ENCODE results near the gene KCNA1.
"Not testable (repeated sequence)": the region's sequence is repeated elsewhere in the genome, so short reads cannot be mapped to it uniquely, and the experiment has no call there.

KCNA1 gene

DNA sequence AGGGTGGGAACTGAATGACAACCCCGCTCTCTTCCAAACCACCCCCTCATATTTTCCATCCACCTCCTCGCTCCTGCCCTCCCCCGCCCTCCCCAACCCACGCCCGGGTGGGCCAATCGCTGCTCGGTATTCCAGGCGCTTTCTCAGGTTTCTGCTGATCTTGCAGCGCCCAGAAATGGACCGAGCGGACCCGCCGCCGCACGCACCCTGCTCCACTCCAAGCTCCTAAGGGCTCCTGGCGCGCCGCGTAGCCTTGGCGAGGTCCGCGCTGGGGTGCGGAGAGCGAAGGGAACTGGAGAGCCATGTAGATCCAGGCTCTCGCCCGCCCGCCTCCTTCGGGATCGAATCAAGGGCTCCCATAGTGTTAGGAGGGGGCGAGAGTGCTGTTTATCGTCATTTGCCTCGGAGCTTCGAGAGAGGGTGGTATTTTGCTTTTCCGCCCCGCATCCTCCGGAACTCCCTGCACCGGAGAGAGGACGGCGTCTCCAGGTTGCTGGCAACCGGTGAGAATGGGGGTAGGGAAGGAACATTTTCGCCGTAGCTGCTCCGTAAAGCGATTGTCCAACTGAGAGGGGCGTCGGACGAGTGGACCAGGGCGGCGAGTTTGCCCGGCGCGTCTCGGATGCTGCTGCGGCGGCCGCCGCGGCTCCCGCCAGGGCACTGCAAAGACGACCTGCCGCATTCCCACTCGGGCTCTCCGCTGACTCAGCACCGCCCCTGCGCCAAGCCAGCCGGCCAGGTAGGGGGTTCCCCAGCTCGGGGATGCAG, at the start of gene KCNA1:
Gene KCNA1 (plus strand): TSS at position 172 of the 768 bp plus-strand sequence. CDS start 1,474 bp downstream, outside the sequence.
- H3K4me3 ChIP-seq (ENCODE audit: low read depth, low read length) = peak within 1 kb of the TSS; percentile 56

DNA sequence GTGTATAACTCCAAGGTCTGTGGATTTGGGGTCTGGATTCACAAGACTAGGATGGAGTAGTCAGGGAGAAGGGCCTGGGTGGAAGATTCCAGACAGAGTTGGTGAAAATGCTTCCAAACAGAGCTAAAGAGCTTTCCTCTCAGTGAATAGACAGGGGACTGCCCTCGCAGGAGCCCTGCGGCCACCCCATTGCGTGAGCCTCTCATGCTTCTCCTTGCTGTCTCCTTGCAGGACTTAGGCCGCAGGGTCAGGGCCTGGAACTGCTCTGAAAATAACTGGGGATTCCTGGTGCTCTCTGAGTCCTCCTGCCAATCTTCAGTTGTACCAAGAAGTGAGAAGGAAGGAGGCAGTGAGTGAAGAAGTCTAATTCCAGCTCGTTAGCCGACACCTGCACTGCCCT, 49.0 kb upstream of the KCNA1 start:
- H3K4me3 ChIP-seq (ENCODE audit: low read depth, low read length) = no peak overlapping the region

DNA sequence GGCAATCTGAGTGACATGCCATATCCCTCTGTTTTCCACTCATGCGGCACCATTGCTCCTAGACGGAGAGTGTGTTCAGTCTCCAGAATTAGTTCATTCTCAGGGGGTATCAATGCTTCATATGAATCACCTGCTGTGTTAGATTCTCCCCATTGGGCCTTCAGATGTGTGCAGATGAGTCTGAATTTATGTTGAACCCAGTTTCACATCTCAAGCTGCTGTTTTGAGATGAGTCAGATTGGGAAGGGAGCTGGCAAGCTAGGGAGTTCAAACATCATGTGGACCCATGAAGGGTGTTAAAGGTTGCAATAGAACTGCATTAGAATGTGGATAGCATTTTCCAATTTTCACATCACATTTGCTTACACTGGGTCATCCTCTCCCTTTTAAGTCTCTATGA, 46.9 kb upstream of the KCNA1 start:
- H3K4me3 ChIP-seq (ENCODE audit: low read depth, low read length) = no peak overlapping the region

DNA sequence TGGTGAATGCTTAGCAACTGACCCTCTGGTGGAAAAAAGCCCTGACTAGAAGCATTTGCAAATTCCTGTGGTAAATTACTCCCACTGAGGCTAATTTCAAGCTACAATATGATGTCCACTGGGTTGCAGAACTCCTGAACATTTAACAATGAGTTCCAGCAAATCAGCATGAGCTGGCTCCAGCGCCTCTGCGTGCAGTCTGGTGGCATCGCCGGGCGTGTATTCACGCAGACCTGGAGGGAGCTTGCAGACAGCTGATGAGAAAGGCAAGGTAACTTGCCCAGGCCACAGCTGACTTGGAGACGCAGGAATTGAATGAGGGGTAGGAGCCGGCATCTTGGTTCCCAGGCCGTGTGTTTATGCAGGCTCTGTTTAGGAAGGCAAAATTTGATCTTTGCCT, 45.1 kb upstream of the KCNA1 start:
- no peak overlapping the region for H3K4me3 ChIP-seq (ENCODE audit: low read depth, low read length)

DNA sequence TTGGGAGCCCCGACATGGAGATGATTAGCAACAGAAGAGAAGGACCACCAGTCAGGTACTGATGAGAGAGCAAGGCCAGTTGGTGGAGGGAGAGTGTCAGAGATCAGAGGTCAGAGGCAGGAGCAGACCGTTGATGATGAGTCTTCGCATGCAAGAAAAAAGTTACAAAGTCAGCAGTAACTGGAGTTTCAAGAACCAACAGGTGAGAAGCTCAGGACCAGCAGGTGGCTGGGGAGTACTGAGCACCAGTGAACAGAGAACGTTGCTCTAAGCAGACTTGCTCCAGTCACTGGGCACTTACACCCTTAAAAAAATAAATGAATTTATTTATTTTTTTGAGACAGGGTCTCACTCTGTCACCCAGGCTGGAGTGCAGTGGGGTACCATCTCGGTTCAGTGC, 44.5 kb upstream of the KCNA1 start:
- H3K4me3 ChIP-seq (ENCODE audit: low read depth, low read length) = no peak overlapping the region

DNA sequence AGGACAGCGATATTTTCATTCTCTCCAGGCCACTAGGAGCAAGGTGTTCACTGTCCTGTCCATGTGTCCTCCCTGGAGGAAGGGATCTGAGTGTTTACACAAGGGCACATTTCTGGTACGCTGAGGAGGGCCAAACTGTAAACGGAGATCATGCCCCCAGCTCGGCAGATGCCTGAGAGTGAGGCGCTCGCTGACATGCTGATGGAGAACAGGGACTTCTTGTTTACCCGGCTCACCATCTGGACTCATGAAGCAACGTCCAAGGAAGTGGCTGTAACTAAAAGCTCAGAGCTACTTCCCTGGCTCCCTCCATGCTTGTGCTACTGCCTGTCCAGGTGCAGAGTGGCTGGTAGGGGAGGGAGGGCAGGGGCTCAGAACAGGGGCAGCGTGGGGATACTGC, 43.4 kb upstream of the KCNA1 start:
- H3K4me3 ChIP-seq (ENCODE audit: low read depth, low read length) = no peak overlapping the region

DNA sequence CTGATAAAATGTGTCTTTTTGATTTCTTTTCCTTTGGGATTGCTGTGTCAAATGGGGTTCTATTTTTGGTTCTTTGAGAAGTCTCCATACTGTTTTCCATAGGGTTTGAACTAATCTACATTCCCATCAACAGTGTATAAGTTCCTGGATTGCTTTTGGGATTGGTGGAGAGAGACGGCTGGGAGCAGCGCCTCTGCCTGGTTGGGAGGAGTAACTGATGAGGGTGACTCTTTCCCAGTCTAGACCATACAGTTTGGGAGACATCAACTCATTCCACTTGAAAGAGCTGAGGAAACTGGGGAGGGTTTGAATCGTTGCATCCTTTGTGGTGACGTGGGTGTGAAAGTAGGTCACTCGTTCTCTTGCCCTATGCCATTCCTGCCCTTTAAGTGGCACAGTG, 42.3 kb upstream of the KCNA1 start:
- no peak overlapping the region for H3K4me3 ChIP-seq (ENCODE audit: low read depth, low read length)

DNA sequence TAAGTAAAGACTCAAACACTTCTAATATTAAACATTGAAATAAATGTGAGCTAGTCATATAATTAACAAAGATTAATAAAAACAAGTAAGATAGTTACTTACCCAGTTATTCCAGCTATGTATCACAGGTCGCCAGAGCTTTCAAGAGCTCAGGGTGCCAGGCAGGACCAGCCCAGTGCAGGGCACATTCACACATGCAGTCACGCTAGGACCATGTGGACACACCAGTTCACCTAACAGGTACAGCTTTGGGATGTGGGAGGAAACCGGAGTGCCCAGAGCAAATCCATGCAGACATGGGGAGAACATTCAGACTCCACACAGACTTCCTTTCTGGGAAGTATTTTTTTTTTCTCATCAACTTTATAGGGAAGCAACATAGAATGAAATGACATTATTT, 39.3 kb upstream of the KCNA1 start:
- H3K4me3 ChIP-seq (ENCODE audit: low read depth, low read length) = no peak overlapping the region

DNA sequence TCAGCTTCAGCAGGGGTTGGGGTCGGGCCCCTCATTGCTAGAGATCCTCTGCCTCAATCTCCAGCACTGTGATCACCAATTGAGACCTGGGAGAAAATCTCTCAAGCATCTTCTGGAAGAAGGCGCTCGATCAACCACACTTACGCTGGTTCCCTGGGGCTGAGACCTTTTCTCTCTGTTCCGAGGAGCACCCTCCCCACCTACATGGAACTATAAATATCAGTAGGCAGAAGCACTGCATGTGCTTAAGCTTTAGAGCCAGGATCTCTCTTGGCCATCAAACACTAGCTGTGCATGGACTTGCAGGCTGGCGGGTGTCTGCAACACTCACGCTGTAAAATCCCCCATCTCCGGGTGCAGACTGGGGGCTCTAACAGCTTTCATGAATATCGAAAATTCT, 38.2 kb upstream of the KCNA1 start:
- no peak overlapping the region for H3K4me3 ChIP-seq (ENCODE audit: low read depth, low read length)

DNA sequence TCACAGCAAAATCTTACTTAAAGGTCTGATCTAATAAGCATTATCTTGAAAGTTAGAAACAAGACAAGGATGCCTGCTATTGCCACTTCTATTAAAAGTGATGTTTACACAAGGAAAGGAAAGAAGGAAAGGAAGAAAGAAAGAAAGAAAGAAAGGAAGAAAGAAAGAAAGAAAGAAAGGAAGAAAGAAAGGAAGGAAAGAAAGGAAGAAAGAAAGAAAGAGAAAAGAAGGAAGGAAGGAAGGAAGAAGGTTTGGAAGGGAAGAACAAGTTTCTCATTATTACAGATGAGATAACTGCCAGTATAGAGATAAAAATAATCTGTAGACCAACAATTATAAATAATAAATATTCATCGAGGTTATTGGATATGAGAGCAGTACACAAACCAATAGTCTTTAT, 35.8 kb upstream of the KCNA1 start:
- H3K4me3 ChIP-seq (ENCODE audit: low read depth, low read length) = no peak overlapping the region

DNA sequence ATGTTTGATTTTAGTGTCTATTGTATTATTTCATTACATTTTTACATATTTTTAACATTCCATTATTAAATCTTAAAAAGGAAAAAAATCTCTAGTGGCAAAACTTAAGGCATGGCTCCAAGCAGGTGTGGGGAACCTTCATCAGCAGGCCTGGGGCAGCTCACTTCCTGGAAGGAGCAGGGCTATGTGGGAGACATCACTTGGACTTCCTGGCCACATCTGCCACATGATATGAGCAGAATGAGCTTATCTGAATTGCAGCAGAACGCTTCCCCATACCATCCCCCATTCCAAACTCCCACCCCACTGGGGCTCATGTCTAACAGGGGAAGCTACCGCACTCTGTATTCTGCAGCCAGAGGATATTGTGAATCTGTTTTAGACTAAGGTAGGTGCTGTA, 35.0 kb upstream of the KCNA1 start:
- H3K4me3 ChIP-seq (ENCODE audit: low read depth, low read length) = no peak overlapping the region

DNA sequence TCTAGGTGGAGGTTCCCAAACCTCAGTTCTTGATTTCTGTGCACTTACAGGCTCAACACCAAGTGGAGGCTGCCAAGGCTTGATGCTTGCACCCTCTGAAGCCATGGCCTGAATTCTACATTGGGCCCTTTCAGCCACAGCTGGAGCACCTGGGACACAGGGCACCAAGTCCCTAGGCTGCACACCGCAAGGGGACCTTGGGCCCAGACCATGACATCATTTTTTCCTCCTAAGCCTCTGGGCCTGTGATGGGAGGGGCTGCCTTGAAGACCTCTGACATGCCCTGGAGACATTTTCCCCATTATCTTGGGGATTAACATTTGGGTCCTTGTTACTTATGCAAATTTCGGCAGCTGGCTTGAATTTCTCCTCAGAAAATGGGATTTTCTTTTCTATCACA, 30.2 kb upstream of the KCNA1 start:
- H3K4me3 ChIP-seq (ENCODE audit: low read depth, low read length) = not testable (repeated sequence)

DNA sequence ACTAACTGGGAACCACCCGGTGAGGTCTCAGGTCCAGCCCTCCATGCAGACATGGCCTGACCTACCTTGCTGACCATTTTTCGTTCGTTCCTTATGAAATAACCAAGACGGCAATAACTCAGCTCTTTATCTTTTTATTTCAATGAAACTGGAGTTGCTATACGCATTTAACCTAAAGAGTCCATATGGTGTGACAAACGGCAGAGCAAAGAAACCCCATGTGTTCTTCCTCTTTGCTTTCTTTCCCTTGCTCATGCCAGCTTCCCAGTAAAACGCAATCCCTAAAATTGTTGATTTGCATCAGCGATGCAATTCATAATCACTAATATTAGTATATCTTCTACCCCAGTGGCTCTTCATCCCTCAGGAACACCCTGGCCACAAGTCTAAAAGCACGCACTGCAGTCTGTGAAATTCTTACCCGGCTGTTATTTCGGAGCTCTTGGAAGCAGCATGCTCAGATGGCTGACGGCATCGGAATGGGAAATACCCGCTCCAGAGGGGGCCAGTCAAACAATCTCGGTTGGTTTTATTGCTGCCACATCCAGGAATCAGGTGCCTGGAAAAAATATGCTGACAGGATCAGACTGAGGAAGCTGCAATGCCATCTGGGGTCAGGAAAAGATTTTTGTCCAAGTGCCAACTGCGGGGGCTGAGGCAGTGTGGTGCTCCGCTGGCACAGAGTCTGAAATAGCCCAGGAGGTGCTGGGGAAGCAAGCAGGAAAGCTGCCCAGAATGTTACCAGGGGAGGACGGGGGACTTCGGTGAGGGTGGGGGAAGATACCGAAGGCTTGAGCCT, 28.2 kb upstream of the KCNA1 start:
- H3K4me3 ChIP-seq (ENCODE audit: low read depth, low read length) = no peak overlapping the region

DNA sequence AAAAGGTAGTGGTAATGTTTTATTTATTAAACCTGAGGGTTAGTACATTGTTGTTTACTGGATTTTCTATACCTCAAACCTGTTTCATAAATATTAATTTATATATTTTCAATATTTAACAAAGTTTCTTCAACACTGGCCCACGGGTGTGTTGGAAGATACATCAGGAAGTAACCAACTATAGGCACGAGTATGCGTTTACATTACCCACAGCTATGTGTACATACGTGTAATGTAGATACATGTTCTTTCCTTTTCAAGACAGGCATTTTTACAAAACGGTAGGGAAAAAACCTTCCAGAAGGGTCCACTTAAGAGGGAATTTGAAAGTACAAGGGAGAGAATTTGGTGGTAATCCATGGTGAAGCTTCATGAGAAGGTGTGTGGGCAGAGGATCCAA, 17.8 kb upstream of the KCNA1 start:
- no peak overlapping the region for H3K4me3 ChIP-seq (ENCODE audit: low read depth, low read length)

DNA sequence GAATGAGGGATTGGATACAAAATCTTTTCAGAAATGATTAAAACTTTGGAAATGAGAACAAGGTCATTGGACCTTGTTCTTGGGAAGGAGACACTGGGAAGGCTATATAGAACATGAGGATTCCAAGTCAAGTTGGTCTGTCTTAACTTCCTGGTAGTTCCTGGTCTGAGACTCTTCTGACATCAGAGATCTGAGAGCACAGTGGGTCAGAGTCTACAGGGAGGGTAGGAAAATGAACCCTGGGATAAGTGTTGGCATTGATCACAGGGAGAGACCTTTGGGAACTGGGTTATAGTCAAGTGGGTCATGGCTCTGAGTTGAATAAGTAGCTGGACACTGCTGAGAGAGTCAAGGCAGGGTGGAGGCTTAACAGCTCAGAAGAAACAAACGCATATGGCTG, 17.3 kb upstream of the KCNA1 start:
- no peak overlapping the region for H3K4me3 ChIP-seq (ENCODE audit: low read depth, low read length)

DNA sequence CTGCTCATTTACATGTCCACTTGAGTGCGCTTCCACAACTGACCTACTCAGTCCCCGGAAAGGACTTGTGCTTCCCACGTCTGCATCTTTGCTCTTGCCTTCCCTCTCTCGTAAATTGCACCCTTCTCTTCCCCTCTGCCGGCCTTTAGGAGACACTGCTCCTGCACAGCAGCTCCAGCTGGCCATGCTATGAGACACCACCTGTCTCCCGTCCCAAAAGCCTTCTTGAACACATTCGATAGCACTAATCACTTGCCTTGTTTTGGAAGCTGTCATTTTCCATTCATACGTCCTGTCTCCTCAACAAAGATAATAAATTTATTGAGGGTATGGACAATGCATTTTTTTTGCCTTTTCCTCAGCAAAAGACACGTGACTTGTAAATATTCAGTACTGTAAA, 15.7 kb upstream of the KCNA1 start:
- no peak overlapping the region for H3K4me3 ChIP-seq (ENCODE audit: low read depth, low read length)

DNA sequence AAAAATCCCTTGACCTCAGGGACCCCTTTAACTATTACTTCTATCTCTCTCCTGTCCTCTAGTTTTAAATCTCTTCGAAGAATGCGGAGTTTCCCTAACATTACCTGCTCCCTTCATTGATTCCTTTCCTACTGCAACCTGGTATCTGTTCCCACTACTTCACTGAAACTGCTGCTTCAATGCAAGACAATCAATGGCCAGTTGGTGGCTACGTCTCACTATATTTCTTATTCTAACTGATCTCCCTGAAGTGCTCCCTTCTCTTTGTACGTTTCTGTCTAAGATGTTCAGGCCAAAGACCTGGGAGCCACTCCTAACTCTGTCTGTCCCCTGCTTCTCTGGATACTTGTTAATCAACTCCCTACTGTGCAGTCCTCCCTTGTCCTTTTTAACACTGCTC, 10.3 kb upstream of the KCNA1 start:
- no peak overlapping the region for H3K4me3 ChIP-seq (ENCODE audit: low read depth, low read length)

DNA sequence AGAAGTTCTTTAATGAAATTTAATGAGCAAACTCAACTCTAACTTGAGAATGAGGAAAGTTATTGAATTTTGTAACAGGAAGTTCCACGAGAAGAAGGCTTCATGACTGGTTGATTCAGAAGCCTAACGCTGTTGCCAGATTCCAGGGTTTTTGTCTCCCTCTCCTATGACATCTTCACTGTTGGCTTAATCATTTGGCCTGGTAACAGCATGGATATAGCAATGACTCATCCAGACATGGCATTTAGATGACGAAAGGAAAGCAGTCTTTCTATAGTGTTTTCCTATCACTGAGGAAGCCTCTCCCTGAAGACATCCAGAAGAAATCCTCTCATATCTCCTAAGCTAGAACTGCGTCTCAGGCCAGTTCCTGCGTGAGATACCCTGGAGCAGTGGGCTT, 9.4 kb upstream of the KCNA1 start:
- H3K4me3 ChIP-seq (ENCODE audit: low read depth, low read length) = no peak overlapping the region

DNA sequence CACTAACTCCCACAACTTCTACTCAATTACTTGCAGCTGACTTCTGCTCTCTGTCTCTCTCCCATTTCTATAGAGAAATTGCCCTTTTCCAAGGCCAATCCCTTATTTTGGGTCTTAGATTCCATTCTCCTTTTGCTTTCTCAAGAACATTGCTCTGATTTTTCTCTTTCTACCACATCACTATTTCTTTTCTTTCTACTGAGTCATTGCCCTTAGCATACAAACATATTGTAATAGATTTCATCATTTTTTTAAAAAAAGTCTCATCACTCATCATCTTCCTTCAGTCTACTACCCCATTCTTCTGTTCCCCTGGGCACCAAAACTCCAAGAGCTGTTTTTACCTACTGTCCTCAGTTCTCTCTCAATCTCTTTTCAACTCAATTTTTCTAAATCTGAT, 4.4 kb upstream of the KCNA1 start:
- no peak overlapping the region for H3K4me3 ChIP-seq (ENCODE audit: low read depth, low read length)

DNA sequence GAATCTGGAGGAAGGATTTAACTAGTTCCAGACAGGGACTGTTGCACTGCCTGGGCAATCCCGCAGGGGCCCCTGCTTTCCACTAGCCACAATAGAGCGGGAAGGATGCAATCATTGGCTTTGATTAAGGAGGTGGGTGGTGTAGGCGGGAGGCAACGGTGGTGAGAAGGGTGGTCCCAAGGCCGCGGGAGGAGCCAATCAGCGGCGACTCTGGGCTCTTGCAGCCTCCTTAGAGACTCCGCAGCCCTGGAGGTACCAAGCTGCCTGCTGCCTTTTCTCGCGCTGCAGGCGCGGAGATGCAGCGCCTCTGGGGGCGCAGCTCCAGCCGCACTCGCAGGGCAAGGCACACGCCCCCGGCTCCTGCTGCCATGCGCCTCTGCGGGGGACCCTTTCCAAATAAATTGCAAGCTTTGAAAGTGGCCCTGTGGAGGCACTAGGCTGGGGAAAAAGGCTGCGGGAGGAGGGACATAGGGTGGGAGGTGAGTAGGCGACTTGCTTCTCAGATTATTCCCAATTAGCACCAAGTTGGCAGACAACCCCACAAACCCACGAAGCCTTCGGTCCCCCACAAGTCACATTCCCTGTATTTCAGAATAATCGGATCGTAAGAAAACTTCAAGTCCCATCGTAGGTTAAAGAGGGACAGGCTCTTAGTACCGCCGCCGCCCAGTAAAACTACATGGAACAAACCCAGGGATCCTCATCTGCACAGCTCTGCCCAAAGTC, 858 bp upstream of the KCNA1 start:
- H3K4me3 ChIP-seq (ENCODE audit: low read depth, low read length) = no peak overlapping the region

DNA sequence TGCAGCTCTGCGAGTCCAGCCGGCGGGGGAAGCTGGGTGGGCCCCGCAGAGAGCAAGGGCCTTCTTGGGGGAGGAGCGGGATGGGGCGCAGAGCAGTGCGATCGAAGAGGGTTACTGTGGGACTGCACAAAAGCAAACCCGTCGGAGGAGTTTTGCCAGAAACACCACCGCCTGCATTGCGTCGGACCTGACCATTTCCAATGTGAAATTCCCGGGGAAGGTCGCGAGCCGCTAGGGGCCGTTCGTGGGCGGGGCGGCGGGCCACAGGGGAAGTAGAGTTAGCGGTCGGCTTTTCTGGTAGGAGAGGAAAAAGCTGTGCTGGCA, 333 bp upstream of the KCNA1 start:
- H3K4me3 ChIP-seq (ENCODE audit: low read depth, low read length) = peak overlapping the region; percentile 56

All from iPS-11a (cell line).